Stimulated activated CD4-positive, alpha-beta T cell treated with anti-CD3 and anti-CD28 coated beads, Interleukin-4, amount 100 ng/mL, for 4 hours (primary cell): ENCODE results near the gene PCBP4.
"Not testable (repeated sequence)": the region's sequence is repeated elsewhere in the genome, so short reads cannot be mapped to it uniquely, and the experiment has no call there.

Experiments used
- DNase-seq, 2 experiments: peaks; one replicate each; pipeline ENCODE4 v3.0.0-alpha.2; 2020

The PCBP4 gene

DNA sequence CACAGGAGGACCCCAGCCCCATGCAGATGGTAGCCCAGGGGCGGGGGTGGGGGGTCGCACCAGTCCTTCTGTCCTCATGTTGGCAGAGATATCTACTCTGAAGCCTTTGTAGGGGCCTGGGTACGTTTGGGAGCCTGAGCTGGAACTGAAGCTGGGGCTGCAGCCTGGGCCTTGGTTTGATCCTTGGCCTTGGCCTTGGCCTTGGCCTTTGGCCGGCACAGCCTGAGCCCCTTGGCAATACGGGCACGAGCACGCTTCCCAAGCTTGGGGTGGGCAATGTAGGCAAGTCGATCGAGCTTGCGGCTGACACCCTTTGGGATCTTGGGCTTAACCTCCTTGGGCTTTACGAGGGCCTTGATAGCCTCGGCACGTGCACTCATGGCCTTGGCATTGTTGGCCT is 26.4 kb upstream of the PCBP4 start:
- not testable (repeated sequence) for DNase-seq

DNA sequence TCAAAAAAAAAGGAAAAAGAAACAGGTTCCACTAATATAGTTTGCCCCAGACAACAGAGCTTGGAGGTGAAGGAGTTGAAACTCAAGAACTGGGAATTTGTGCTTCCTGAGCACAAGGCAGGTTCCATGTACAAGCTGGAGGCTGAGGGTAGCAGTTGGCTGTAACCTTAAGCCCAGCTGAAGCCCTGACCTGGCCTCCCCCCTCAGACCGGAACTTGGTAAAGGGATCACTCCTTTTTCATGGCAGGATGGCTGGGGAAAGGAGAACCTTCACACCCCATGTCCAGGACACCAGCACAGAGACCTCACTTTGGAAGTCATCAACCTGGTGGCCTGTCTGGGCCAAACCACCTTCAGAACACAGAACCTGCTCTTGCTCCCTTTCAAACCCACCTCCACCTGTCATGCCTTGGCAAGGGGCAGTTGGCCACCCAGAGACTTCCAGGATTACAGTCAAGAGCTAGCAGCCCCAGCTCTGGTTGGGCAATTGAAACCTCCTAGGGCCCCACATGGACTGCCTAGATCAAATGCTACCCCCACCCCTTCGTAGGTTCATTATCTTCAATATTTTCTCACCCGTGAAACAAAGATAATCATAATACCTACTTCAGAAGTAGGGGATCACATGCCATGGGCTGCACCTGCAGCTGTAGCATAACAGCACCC is 24.9 kb upstream of the PCBP4 start:
- no peak for DNase-seq

DNA sequence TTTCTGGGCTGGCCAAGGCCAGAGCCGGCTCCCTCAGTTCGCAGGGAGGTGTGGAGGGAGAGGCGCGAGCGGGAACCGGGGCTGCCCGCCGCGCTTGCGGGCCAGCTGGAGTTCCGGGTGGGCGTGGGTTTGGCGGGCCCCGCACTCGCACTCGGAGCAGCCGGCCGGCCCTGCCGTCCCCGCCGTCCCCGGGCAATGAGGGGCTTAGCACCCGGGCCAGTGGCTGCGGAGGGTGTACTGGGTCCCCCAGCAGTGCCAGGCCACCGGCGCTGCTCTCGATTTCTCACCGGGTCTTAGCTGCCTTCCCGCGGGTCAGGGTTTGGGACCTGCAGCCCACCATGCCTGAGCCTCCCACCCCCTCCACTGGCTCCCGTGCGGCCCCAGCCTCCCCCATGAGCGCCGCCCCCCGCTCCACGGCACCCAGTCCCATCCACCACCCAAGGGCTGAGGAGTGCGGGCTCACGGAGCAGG is 23.3 kb upstream of the PCBP4 start:
- DNase-seq, result not testable (repeated sequence)

GRCh38 chr3:51988286-51989146 is 21.3 kb upstream of the PCBP4 start:
- no peak for DNase-seq

DNA sequence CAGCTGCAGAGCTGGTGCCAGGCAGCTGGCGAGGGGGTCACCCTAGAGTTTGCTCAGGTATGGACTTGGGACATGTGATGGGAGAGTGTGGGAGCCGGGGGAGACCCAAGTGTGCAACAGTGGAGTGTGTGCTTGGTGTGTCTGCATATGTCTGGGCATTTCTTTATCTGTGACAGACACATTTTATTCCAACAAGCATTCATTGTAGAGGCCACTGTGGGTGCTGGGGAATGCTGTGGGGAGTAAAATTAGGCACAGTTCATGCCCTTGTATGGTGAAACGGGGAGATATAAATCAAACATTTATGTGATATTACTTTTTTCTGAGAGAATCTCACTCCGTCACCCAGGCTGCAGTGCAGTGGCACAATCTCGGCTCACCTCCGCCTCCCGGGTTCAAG is 20.3 kb upstream of the PCBP4 start:
- no peak for DNase-seq

DNA sequence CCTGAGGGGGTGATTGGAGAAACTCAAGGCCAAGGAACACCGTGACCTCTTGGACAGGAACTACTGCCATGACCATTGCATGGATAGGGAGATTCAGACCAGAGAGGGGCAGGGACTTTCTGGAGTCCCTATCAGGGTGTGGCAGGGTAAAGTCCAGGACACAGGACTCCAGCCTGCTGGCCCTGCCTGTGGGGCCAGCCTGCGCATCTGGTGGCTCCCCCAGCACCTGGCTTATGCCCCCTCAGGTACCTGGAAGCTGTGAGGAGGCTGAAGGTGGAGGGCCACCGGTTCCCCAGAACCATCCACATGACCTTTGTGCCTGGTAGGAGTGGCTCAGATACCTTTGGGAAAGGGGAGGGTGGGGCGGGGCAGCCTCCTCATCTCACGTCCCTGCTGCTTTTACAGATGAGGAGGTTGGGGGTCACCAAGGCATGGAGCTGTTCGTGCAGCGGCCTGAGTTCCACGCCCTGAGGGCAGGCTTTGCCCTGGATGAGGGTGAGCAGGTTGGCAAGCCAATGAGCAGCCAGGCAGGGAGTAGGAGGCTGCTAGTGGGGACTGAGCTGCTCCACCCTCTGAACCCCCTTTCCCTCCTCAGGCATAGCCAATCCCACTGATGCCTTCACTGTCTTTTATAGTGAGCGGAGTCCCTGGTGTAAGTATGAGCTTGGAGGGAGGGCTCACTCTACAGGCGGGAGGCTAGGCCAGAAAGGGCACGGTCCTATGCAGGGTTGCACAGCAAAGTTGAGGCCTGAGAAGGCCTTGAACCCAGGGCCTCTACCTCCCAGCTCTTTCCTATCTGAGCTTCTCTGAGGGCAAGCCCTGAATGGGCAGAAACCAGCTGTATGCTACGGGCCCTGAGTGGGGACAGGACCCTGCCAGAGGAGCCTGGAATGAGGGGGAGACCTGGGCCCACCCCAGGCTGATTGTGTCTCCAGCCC is 19.0 kb upstream of the PCBP4 start:
- DNase-seq, result no peak

- DNase-seq, result no peak
Observed at GRCh38 chr3:51985063-51985462, 17.8 kb upstream of the PCBP4 start.

- DNase-seq, result no peak
Observed at GRCh38 chr3:51984269-51984647, 17.0 kb upstream of the PCBP4 start.

DNA sequence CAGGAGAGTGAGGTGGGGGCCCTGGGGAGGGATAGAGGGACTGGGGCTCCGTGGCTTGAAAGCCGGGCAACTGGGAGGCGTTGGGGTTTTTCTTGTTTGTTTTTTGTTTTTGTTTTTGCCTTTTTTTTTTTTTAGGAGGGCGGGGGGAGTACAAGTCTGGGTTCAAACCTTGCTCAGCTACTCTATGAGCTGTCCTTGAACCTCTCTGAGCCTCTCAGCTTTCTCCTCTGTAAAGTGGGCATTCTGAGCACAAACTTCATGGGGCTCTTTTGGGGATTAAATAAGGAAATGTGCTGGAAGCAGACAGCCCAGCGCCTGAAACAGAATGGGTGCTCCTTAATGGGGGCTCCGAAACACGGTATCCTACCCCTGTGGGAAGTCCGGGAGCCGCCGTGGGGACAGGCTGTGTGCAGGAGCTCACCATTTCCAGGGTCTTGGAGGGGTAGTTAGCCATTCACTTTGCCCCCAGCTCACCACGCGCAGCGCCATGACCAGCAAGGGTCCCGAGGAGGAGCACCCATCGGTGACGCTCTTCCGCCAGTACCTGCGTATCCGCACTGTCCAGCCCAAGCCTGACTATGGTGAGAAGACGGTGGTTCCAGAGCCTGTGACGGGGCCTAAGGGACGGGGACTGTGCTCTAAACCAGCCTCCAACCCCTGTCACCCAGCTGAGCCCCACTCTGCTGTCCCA is 16.5 kb upstream of the PCBP4 start:
- no peak for DNase-seq

DNA sequence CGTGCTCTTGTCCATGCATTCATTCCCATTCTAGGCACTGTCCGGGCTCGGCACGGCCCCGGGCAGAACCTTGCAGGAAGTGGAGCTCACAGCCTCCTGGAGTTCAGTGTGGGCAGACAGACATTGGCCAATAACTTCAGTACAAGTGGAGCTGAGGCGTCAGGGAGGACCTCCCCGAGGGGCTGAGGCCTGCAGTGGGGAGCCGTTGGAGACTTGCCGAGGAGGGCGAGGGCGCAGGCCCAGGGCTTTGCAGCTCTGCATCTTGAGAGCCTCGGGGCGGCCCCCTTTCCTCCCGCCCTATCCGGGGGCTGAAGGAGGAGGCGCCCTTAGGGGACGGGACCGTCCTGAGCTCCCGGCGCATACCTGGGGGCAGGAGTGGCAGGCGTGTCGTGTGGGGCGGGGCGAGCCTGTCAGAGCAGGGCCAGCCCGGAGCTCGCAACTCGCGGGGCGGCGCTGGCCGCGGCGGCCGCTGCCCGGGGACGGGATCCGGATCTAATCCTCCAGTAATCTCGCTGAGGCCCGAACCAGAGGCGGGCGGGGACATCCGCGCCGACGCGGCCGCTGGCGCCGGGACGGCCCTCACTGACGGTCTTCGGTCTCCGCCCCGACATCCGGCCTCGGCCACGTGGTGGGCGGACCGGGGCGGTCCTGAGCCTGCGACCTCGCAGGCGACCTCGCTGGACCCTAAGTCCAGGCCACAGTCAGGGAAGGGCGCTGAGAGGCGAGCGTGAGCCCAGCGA is 15.8 kb upstream of the PCBP4 start, which contains the start of gene ACY1:
Gene ACY1, plus strand, starts transcription at position 698 of the 740 bp plus-strand sequence. CDS start 530 bp downstream, outside the sequence.
- peak; percentile 73 to 75 for DNase-seq

- no peak for DNase-seq
Observed at GRCh38 chr3:51982352-51982837, 15.1 kb upstream of the PCBP4 start.

GRCh38 chr3:51980253-51980652 is 13.0 kb upstream of the PCBP4 start:
- no peak for DNase-seq

- no peak for DNase-seq
Observed at GRCh38 chr3:51978143-51978502, 10.9 kb upstream of the PCBP4 start.

DNA sequence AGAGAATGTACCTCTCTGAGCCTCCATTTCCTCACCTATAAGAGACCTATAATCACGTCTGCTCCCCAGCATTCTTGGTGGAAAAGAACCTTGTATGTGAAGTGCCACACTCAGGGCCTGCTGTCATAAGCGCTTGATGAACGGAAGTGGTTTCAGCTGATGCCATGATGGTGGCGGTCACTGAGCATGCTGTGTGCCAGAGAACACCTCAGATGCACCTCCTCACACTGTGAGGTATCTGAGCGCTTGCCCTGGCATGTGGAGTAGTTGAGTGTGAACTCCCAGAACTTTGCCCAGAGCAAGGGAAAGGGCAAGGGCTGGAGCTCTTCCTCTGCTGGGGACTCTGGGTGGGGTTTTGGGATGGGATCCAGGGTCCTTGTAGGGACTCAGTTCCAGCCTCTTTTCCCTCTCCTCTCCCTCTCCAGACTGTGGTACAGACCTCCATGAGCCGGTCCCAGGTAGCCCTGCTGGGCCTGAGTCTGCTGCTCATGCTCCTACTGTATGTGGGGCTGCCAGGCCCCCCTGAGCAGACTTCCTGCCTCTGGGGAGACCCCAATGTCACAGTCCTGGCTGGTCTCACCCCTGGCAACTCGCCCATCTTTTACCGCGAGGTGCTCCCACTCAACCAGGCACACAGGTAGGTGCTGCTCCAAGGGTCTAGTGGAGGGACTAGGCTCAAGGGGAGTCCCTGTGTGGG is 10.3 kb upstream of the PCBP4 start:
- DNase-seq, result peak in 1 of 2 experiments; percentile 26

DNA sequence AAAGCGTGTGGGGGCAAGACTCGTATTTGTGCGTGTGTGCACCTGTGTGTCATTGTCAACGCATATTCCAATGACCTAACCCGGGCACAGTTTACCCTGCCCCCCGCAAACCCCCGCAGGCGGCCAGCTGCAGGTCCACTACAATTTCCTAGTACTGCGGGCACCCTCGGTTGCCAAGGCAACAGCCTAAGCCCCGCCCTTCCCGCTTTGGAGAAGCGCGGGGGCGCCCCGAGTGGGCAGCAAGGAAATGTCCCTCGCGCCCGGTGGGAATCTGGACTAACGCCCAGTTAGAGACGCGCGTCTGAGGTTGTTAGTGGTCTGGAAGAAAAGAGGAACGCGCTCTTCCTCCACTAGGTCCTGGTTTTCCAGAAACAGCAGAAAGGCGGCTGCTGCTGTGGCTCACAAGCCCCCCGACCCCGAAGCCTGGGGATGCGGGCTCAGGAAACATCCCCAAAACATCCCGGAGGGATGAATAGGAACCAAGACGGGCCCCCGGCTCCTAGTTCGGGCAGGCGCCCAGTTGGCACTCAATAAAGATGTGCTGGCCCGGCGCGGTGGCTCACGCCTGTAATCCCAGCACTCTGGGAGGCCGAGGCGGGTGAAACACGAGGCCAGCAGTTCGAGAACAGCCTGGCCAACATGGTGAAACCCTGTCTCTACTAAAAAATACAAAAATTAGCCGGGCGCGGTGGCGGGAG is 8.7 kb upstream of the PCBP4 start:
- DNase-seq, result no peak

DNA sequence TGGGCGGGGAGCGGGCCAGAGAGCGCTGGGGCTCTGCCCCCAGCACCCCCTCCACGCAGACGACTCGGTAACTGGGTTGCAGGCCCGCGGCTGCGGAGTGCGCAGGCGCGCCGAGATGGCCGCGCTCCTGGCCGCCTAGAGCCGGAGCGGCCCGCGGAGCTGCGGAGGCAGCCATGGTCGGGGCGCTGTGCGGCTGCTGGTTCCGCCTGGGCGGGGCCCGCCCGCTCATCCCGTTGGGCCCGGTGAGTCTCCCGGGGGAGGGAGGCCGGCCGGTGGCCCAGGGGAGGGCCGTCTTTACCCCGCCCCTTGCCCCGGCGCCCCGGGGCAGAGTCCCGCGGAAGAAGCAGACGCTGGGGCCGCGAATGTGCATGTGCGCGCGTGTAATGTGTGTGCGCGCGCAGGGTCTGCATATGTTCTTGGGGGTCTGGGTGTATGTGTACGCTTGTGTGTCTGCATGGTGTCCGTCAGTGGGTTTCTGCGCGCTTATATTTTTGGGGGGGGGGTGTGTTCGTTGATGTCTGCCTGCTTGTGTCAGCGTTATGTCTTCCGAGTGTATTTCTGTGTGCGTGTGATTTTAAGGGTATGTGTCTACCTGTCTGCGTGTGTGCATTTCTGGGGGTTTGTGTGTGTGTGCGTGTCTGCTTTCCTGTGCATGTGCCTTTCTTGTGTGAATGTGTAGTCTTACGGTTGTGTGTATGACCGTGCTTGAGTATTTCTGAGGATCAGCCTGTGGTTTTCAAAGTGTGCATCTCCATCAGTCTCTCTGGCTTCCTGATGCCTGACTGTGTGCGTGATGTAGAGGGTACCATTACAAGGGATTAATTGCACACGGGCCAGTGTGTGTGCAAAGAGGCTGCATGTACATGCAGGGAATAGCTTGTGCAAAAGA is 8.0 kb upstream of the PCBP4 start, which contains the start of gene ABHD14A:
Gene ABHD14A, plus strand, starts transcription at position 102 of the 889 bp plus-strand sequence. Its CDS starts 72 bp downstream, at position 174.
- DNase-seq, result peak; percentile 64 to 66

DNA sequence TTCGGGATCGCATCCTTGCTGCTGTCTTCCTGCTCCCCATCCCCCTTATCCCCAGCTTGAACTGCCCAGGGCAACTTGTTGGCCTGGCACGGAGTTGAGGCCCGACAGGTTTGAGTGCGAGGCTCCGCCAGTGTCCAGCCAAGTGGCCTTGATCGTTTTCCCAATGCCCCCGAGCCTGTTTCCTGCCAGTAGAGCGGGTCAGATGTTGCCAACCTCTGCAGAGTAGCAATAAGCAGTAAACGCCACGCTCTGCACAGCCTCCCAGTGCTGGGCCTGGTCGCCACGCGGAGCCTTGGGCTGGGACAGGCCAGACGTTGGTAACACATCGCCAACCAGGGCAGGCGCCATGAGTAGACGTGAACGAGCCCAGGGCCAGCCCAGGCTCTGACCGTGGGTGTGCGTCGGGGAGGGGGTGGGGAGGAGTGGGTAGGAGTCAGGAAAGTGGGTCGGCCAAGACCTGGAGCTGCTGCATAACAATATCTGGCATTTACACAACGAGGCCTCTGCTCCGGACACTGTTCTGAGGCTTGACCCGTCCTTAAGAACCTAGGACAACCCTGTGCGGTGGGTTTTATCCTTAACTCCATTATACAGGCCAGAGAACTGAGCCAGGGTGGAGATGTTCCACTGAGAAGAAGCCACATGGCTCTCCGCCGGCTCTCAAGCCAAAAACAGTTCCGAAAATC is 7.2 kb upstream of the PCBP4 start:
- DNase-seq, result peak in 1 of 2 experiments; percentile 23

DNA sequence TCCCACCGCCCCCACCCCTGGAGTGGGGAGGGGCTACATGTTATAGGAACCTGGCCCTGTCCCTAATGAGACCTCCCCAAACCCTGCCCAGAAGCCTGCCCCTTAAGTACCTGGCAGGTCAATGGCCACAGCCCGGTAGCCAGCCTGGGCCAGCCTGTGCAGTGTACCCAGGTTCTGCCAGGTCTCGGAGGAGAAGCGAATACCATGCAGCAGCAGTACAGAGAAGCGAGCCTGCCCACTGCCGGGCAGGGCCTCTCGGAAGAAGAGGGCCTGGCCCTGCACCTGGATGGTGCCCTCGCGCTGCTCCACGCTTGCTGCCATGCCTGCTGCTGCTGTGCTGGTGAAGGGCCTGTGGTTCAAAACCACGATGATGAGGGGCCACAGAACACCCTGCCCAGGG is 4.1 kb upstream of the PCBP4 start:
- DNase-seq, result no peak
